Upper lobe of right lung (tissue), 1 donor: ENCODE measurements around the gene RERE. TPM values are rescaled to one million over a fixed set of nuclear protein-coding genes. Genes with fewer than 3 reads are reported as not detected.

Experiments
- ATAC-seq: fragments of 200-7000 bp; cut with Tn5 transposase; one replicate; pipeline ENCODE4 v1.9.1; 2020; ENCODE audit warnings: mild to moderate bottlenecking, moderate library complexity
- DNase-seq: peaks from one replicate; pipeline ENCODE4 v3.0.0-alpha.2; 2020
- H3K27ac ChIP-seq: fragments of 200-600 bp; one replicate; pipeline ENCODE4 v1.8.0; 2022
- H3K27me3 ChIP-seq: fragments of 200-600 bp; one replicate; pipeline ENCODE4 v1.8.0; 2022; ENCODE audit warnings: mild to moderate bottlenecking
- H3K36me3 ChIP-seq: fragments of 200-600 bp; one replicate; pipeline ENCODE4 v1.8.0; 2022
- H3K4me1 ChIP-seq: fragments of 200-600 bp; one replicate; pipeline ENCODE4 v1.8.0; 2022
- H3K4me3 ChIP-seq: fragments of 200-600 bp; one replicate; pipeline ENCODE4 v1.8.0; 2022; ENCODE audit warnings: mild to moderate bottlenecking
- H3K9me3 ChIP-seq: fragments of 200-600 bp; one replicate; pipeline ENCODE4 v1.8.0; 2022
- intact Hi-C: fragments of 100-400 bp; cut with DNase I; formaldehyde crosslinking; loops from one replicate; pipeline ENCODE4 v1.11.0; 2022
- total RNA-seq: library from RNA; stranded (reverse); fragmentation: NEBNext Ultra II Directional; extraction: Animal tissue kit (Norgen Biotek cat#: 25700); gene quantifications from one replicate; pipeline ENCODE4 v1.2.1, GENCODE V29; 2021
- TF ChIP-seq, protein P1 (sequence below): fragments of 200-600 bp; IDR thresholded peaks from one replicate; pipeline ENCODE4 v1.8.0; 2022; ENCODE audit warnings: antibody characterized with exemption
- donor health status: DM: no; HTN: yes; CAD: no; lungs with severe emphysema.

Gene RERE
- total RNA-seq, 1 donor from 2014 or later, result 99.6 TPM

DNA sequence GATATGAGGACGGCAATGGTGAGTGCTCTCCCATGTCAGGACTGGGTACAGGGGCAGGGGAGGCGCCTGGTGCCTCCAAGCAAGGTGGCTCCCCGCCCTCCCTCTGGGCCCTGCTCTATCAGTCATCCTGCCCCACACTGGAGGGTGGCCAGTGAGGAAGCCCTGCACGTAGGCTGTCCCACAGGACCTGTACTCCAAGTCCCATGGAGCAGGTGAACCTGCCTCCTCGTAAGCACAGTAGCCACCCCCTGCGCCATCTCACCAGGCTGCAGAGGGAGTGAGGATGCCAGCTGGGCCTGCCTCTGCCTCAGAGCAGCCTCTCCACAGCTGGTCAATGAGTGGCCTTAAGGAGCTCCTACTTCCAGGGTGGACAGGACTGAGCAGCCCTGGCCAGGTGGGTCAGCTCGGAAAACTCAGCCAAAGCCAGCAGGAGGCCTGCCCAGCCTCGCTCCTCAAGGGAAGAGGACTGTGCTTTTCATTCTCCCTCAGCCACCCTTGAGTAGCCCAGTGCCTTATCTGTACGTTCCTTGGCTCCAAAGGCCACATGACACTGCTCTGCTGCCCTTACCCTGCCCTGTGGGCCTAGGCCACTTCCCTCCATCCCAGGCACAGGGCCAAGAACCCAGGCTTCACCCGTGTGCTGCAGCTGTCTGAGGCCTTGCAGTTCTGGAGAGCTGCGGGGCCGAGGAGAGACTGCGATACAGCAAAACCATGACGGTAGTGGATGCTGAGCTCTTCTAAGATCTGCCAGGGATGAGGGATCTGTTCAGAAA, 459.9 kb downstream of the RERE start:
- no peaks in the 10 kb centered on the region for H3K9me3 ChIP-seq
- TF ChIP-seq, protein P1, sequence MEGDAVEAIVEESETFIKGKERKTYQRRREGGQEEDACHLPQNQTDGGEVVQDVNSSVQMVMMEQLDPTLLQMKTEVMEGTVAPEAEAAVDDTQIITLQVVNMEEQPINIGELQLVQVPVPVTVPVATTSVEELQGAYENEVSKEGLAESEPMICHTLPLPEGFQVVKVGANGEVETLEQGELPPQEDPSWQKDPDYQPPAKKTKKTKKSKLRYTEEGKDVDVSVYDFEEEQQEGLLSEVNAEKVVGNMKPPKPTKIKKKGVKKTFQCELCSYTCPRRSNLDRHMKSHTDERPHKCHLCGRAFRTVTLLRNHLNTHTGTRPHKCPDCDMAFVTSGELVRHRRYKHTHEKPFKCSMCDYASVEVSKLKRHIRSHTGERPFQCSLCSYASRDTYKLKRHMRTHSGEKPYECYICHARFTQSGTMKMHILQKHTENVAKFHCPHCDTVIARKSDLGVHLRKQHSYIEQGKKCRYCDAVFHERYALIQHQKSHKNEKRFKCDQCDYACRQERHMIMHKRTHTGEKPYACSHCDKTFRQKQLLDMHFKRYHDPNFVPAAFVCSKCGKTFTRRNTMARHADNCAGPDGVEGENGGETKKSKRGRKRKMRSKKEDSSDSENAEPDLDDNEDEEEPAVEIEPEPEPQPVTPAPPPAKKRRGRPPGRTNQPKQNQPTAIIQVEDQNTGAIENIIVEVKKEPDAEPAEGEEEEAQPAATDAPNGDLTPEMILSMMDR, result no peak
- H3K27me3 ChIP-seq, result no peaks in the 10 kb centered on the region
- no peak overlapping the region for H3K27ac ChIP-seq
- intact Hi-C loops, result loop anchor here (10.0 kb wide), 1 partner anchor 47 kb away; no protein-coding TSS in a partner anchor
- ATAC-seq, result no peak
- peaks cover 91% of the 10 kb centered on the region for H3K36me3 ChIP-seq
- peaks cover 9% of the 10 kb centered on the region for H3K4me1 ChIP-seq
- no peak overlapping the region for H3K4me3 ChIP-seq
- no peak for DNase-seq

- Histone ChIP-seq H3K27ac (no peak overlapping the region), H3K9me3 (no peaks in the 10 kb centered on the region)
Measured at GRCh38 chr1:8356256-8357209, 460.9 kb downstream of the RERE start.

DNA sequence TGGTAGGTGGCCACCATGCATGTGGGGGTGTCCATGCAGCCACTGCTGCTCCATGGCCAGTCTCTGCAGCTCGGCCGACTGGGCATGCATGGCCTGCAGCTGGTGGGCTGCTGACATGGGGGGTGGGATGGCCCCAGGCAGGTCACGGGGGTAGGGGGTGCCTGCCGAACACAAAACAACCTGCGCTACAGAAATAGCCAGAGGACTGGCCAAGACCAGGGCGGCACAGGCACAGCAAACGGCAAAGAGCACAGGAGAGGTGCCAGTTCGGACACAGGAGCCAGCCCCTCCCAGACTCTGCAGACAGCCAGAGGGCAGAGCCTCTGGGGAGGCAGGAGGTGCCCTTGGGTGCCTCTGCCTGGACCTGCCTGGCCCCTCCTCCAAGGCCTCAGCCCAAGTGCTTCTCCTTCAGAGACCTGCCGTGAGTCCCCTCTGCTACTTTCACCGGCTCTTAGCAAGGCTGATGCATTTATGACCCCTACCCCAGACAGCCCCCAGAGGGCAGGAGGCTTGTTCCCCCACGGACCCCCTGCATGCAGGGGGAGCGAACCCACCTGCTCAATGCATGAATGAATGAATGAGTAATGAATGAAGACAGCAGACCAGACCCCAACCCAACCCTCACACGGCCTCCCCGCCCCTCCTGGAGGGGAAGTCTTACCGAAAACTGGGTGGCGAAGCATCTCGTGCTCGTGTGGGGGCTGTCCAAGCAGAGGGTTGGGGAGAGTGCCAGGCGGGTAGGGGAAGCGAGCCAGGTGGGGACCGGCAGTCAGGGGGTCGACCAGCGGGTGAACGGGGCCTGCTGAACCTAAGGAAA, 461.8 kb downstream of the RERE start:
- H3K36me3 ChIP-seq, result peaks cover 72% of the 10 kb centered on the region
- ATAC-seq, result no peak
- TF ChIP-seq, protein P1, result no peak
- intact Hi-C loops, result loop anchor here (10.0 kb wide), 1 partner anchor 49 kb away; no protein-coding TSS in a partner anchor
- DNase-seq, result no peak
- H3K4me3 ChIP-seq, result no peak overlapping the region
- H3K9me3 ChIP-seq, result no peaks in the 10 kb centered on the region
- H3K27ac ChIP-seq, result no peak overlapping the region
- H3K4me1 ChIP-seq, result peaks cover 9% of the 10 kb centered on the region
- no peaks in the 10 kb centered on the region for H3K27me3 ChIP-seq

More at GRCh38 chr1:8356256-8357209, 460.9 kb downstream of the RERE start:
- no peak for ATAC-seq
- intact Hi-C loops, result loop anchor here (10.0 kb wide), 1 partner anchor 48 kb away; no protein-coding TSS in a partner anchor
- TF ChIP-seq, protein P1, result no peak
- no peak overlapping the region for H3K4me3 ChIP-seq
- DNase-seq, result no peak
- H3K27me3 ChIP-seq, result no peaks in the 10 kb centered on the region
- H3K36me3 ChIP-seq, result peaks cover 81% of the 10 kb centered on the region
- peaks cover 9% of the 10 kb centered on the region for H3K4me1 ChIP-seq

- DNase-seq (no peak), ATAC-seq (no peak)
- Histone ChIP-seq H3K4me3 (no peak overlapping the region), H3K4me1 (peaks cover 9% of the 10 kb centered on the region), H3K36me3 (peaks cover 59% of the 10 kb centered on the region), H3K9me3 (no peaks in the 10 kb centered on the region), H3K27me3 (no peaks in the 10 kb centered on the region), H3K27ac (no peak overlapping the region)
- TF ChIP-seq, protein P1, result no peak
- intact Hi-C loops, result loop anchor here (10.0 kb wide), 1 partner anchor 51 kb away; no protein-coding TSS in a partner anchor
Measured at GRCh38 chr1:8354038-8354437, 463.4 kb downstream of the RERE start.
